Stimulated activated CD8-positive, alpha-beta memory T cell treated with anti-CD3 and anti-CD28 coated beads, Interleukin-4, amount 100 ng/mL, for 24 hours (primary cell): ENCODE data around the gene USF1.
"Not testable (repeated sequence)": the region's sequence is repeated elsewhere in the genome, so short reads cannot be mapped to it uniquely, and the experiment has no call there.

Source experiments
- DNase-seq: peaks from one replicate; pipeline ENCODE4 v3.0.0-alpha.2; 2020; ENCODE audit warnings: low read depth

USF1 gene

GRCh38 chr1:161048949-161049722, 3.4 kb upstream of the USF1 start:
- DNase-seq, result no peak

- no peak for DNase-seq
These were observed 2.0 kb upstream of the USF1 start for GRCh38 chr1:161047436-161048420.

GRCh38 chr1:161046605-161047228, 940 bp upstream of the USF1 start:
- DNase-seq, result no peak

- peak; percentile 40 for DNase-seq
These were observed 655 bp downstream of the USF1 start for GRCh38 chr1:161044908-161045735.

- DNase-seq, result no peak
These were observed 1.3 kb downstream of the USF1 start for GRCh38 chr1:161044535-161044907.

DNA sequence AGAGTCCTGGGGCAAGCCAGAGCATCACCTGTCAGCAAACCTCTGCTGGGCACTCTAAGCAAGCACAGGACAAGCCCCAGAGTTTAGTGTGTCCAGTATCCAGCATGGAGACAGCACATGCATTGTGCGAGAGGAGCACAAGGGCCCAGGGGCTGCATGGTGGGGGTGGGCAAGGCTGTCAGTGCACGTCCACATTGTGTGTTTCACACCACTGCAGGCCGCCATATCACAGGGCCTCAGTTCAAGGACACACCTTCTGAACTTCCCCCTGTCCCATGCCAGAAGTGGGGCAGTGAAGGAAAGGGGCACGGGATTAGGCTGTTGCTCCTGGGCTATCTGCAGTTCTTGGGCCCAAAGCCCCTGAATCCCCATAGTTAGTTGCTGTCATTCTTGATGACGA, 6.2 kb downstream of the USF1 start:
- DNase-seq, result no peak

DNA sequence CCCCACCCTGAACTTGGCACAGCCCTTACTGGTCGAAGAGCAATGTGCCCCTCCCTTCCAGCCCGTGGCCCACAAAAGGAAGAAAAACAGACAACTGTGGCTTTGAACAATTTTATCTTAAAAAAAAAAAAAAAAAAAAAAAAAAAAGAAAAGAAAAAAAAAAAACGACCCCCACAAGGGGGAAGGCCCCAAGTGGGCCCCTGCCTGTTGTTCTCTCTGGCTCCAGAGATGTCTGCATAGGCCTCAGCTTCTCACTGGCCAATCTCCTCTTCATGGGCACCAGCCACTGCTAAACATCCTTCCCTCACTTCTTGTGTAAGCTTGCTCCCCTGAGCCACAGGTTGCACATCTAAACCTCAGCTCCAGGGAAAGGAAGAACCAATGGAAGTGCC, 6.6 kb downstream of the USF1 start:
- DNase-seq, result no peak

DNA sequence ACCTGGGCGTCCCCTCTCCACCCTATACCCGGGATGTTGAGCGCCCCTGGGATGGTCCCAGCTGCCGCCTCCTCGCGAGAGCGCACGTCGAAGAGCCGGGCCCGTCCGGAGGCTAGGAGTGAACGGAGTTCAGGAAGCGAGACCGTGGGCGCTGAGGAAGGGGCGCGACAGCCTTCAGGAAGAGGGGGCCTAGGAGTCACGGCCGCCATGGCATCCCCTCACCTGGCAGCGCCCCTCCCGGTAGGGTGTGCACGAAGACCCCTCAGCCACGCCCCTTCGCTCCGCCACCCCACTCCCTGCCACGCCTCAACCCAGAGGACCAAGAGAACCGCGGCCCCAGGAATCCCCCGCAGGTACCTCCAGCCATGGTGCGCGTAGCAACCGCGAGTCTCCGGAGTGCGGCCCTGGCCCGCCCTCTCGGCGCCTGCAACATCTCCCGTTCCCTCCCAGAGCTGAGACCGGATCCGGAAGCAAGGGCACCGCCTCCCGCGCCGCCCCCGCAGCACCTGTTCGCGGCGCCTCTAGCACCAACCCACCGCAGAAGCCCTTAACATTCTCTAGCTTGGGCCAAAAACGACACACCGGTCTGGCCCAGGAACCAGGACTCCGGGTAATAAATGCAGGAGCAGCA, 7.1 kb downstream of the USF1 start, which contains the start of gene TSTD1:
TSS of gene TSTD1 (minus strand) at position 442 of the 631 bp plus-strand sequence. CDS start at position 367, 75 bp downstream.
- DNase-seq, result peak; percentile 81

- no peak for DNase-seq
These were observed 7.9 kb downstream of the USF1 start for GRCh38 chr1:161037661-161038522.

GRCh38 chr1:161033751-161034150, 12.0 kb downstream of the USF1 start:
- no peak for DNase-seq

DNA sequence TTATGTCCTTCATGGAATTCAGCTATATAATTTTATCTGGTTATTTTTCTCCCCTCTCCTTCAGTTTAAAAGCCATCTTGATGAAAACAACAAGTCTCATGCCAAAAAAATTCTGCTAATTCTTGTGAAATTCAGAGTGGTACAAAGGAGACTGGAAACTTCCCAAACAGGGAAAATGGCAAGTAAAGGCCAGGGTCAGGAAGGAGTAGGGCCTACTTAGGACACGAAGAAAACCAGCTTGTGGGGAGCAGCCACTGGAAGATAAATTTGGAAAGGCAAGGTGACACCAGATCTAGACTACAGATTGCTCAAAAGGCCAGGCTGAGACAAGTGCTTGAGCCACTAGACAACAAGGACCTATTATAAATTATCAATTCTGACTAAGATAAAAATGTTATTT, 13.4 kb downstream of the USF1 start:
- no peak for DNase-seq

GRCh38 chr1:161031874-161032273, 13.9 kb downstream of the USF1 start:
- no peak for DNase-seq

DNA sequence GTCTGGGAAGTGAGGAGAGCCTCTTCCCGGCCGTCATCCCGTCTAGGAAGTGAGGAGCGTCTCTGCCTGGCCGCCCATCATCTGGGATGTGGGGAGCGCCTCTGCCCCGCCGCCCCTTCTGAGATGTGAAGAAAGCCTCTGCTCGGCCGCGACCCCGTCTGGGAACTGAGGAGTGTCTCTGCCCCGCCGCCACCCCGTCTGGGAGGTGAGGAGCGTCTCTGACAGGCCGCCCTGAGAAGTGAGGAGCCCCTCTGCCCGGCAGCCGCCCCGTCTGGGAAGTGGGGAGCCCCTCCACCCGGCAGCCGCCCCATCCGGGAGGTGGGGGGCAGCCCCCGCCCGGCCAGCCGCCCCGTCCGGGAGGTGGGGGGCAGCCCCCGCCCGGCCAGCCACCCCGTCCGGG, 16.3 kb downstream of the USF1 start:
- not testable (repeated sequence) for DNase-seq

GRCh38 chr1:161026954-161027353, 18.8 kb downstream of the USF1 start:
- not testable (repeated sequence) for DNase-seq

DNA sequence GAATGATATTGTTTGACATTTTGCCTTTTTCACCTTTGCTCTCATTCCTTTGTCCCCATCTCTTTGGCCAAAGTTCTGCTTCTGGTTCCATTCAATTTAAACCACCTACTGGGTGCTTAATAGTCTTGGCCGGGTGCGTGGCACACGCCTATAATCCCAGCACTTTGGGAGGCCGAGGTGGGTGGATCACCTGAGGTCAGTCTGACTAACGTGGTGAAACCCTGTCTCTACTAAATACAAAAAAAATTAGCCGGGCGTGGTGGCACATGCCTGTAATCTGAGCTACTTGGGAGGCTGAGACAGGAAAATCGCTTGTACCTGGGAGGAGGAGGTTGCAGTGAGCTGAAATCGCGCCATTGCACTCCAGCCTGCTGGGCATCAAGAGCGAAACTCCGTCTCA, 23.3 kb downstream of the USF1 start:
- not testable (repeated sequence) for DNase-seq

DNA sequence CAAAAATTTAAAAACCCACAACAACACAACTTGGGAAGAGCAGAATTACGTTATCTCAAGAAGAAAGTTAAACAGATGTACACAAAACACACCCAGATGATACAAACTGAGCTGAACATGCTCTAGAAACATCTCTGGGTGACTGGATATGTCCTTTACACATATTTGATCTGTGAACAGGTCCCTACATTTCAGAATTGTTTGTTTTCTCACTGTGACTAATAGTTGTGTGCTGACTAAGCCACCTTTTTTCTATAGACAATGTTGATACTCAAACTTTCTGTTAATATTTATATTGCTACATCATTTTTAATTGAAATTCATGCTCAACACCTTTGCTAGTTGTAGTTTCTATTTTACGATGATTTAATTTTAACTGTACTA, 23.8 kb downstream of the USF1 start:
- no peak for DNase-seq

DNA sequence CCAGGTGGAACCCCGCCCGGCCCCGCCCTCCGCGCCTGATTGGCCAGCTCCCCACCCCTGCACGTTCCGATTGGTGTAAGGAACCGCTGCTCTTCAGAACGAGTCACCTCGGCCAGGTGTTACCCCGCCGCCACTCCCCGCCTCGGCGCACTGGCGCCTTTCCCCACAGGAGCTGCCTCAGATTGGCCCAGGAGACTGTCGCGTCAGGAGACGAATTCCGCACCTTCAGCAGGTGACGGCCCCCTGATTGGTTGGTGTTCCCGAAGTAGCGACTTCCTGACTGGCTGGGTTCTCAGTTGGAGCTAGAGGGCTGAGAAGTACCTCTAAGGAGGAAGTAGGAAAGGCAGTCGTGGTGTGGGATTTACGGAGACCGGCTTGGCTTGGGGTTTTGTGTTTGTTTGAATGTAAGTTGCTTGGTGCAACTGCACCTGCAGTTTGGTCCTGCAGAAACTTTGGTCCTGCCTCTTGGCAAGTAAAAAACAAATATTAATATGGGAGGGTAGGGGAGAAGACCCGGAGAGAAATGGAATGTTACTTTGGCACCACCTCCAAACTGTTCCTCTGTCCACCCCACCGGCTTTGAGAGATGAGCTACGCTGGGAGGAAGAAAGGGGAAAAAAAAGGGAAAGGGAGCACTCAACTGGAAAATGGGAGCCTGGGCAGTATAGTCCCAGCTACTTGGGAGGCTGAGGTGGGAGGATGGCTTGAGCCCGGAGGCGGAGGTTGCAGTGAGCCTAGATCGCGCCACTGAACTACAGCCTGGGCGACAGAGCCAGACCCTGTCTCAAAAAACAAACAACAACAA, 24.4 kb downstream of the USF1 start:
- DNase-seq, result peak; percentile 77

- no peak for DNase-seq
These were observed 25.1 kb downstream of the USF1 start, which contains the start of gene F11R for GRCh38 chr1:161020509-161021164. Gene F11R (minus strand): TSS chr1:161021152. CDS start chr1:161021073, 79 bp downstream.
